Measurements from ENCODE around the gene RAP1A.
"Not testable (repeated sequence)": the region's sequence is repeated elsewhere in the genome, so short reads cannot be mapped to it uniquely, and the experiment has no call there.

The RAP1A gene

DNA sequence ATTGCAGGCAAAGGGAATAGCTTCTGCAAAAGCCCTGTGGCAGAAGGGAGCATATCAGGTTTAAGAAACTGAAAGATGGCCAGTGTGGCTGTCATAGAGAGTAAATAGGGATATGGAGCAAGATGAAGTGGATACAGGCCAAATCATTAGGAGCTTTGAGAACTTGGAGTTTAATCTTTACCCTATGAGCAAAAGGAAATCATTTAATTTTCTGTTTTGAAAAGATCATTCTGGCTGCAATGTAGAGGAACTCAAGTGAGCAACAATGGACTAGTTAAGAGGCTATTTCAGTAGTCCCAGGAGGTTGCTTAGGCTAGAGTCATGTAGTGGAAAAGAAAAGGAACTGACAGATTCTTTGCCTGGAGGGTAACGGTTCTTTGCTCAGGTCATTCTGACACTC, 47.2 kb downstream of the RAP1A start:
- no peak for DNase-seq (ENCODE audit: low read depth)

DNA sequence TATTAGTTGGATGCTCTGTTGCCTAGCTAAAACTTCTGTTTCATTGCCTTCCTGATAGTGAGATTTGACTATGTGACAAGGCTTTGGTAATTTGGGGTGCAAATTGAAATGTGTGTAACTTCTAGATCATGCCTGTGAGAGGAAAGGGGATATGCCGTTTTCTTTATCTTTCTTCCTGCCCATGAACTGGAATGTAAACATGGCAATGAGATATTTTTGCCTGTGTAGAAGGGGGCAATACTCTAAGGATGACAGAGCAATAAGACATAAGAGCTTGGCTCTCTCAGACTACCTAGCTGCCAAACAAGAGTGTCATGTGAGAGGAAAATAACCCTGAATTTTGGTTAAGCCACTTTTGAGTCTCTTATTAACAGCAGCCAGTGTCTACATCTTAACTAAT, 49.7 kb downstream of the RAP1A start:
- DNase-seq (ENCODE audit: low read depth): no peak

DNA sequence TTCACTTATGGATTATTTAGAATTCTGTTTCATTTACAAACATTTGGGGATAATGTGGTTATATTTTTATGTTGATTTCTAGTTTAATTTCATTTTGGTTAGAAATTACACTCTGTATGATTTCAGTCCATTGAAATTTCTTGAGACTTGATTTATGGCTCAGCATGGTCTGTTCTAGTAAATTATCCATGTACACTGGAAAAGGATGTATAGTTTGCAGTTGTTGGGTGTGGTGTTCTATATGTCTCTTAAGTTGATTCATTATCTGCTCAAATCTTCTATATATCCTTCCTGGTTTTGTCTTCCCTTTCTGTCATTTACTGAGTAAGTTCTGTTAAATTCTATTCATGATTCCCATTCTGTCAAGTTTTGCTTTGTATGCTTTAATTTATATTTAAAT, 52.3 kb downstream of the RAP1A start:
- no peak for DNase-seq (ENCODE audit: low read depth)

DNA sequence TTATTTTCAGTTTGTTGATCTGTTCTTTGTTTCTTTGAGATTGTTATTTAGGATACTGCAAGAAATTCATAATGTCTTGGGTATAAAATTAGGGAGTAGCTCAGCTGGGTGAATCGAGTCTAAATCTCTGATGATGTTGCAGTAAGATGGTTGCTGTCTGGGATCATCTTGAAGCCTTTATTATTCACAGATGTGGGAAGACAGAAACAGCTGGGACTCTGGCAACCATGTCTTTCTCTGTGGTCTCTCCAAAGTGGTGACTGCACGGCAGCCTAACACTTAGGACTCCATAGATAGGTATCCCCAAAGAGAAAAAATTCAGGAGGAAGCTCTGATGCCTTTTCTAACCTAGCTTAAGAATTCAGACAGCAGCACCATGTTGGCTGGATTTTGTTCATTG, 52.7 kb downstream of the RAP1A start:
- no peak for DNase-seq (ENCODE audit: low read depth)

DNA sequence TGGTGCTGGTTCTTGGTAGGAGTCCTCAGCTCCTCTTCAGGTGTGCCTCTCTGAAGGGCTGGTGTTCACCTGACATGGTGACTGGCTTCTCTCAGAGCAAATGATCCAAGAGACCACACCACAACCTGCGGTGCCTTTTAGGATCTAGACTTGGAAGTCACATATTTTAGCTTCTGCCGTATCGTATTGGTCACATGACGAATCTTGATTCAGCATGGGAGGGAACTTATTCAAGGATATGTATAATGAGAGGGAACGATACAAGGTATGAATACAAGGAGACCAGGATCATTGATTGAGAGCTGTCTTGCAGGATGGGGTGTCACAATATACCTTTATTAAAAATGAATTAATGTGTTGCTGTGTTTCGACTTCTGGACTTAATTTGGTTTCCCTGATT, 58.0 kb downstream of the RAP1A start:
- DNase-seq (ENCODE audit: low read depth): no peak

DNA sequence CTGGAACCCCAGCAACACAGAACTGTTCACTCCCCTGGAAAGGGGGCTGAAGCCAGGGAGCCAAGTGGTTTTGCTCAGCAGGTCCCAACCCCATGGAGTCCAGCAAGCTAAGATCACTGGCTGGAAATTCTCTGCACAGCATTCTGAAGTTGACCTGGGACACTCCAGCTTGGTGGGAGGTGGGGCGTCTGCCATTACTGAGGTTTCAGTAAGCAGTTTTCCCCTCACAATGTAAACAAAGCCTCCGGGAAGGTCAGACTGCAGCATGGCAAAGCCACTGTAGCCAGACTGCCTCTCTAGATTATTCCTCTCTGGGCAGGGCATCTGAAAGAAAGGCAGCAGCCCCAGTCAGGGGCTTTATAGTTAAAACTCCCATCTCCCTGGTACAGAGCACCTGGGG, 60.0 kb downstream of the RAP1A start:
- no peak for DNase-seq (ENCODE audit: low read depth)

DNA sequence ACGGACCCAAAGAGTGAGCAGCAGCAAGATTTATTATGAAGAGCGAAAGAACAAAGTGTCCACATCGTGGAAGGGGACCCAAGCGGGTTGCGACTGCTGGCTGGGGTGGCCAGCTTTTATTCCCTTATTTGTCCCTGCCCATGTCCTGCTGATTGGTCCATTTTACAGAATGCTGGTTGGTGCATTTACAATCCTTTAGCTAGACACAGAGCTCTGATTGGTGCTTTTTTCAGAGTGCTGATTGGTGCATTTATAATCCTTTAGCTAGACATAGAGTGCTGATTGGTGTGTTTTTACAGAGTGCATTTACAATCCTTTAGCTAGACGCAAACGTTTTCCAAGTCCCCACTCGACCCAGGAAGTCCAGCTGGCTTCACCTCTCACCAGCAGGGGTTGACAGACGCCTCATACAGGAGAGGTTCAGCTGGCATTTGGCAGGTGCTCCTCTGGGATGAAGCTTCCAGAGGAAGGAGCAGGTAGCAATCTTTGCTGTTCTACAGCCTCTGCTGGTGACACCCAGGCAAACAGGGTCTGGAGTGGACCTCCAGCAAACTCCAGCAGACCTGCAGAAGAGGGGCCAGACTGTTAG, 60.7 kb downstream of the RAP1A start:
- not testable (repeated sequence) for DNase-seq (ENCODE audit: low read depth)

DNA sequence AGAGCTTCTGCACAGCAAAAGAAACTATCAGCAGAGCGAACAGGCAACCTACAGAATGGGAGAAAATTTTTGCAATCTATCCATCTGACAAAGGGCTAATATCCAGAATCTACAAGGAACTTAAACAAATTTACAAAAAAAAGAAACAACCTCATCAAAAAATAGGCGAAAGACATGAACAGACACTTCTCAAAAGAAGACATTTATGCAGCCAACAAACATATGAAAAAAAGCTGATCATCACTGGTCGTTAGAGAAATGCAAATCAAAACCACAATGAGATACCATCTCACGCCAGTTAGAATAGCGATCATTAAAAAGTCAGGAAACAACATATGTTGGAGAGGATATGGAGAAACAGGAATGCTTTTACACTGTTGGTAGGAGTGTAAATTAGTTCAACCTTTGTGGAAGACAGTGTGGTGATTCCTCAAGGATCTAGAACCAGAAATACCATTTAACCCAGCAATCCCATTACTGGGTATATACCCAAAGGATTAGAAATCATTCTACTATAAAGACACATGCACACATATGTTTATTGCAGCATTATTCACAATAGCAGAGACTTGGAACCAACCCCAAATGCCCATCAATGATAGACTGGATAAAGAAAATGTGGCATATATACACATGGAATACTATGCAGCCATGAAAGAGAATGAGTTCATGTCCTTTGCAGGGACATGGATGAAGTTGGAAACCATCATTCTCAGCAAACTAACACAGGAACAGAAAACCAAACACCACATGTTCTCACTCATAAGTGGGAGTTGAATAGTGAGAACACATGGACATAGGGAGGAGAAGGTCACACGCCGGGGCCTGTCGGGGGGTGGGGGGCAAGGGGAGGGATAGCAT, 65.9 kb downstream of the RAP1A start:
- DNase-seq (ENCODE audit: low read depth): not testable (repeated sequence)

DNA sequence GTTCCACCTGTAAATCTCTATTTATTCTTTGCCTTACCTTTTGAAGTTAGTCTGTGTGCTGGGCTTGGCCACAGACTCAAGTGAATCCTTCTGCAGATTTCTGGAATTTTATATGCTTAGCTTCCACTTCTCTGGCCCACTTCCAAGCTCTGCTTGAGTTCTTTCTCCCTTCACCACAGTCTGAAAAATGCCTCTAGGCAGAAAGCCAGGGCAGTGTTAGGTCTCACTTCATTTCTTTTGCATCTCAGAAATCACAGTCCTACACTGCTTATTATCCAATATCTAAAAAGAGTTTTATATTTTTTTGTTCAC, 70.7 kb downstream of the RAP1A start:
- DNase-seq (ENCODE audit: low read depth): no peak

DNA sequence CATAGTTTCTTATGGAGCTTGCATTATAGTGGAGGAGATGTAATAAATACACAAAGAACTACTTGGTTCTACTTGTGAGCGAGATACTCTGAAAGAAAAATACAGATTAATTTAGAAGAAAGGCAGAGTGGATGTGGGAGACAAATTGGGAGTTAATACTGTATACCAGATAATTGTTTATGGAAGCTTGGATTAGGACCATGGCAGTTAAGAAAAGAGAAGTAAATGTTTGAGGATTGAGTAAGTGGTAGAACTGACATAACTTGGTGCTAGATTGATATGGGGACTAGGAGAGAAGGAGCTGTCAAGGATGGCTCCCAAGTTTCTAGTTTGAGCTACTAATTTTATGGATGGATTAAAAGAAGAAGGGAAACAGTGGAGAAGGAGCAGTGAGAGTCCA, 72.3 kb downstream of the RAP1A start:
- no peak for DNase-seq (ENCODE audit: low read depth)

DNA sequence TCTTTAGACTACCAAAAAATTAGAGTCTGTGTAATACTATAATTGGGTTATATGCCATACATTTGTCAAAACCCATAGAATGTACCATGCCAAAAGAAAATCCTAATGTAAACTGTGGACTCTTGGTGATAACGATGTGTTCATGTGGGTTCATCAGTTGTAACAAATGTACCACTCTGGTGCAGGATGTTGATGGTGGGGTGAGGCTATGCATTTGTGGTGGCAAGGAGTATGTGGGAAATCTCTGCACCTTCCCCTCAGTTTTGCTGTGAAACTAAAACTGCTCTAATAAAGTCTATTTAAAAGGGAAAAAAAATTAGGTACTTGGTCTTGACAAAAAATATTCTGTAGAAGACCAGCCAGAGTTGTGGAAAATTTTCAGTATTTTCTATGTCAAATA, 76.2 kb downstream of the RAP1A start:
- no peak for DNase-seq (ENCODE audit: low read depth)

DNA sequence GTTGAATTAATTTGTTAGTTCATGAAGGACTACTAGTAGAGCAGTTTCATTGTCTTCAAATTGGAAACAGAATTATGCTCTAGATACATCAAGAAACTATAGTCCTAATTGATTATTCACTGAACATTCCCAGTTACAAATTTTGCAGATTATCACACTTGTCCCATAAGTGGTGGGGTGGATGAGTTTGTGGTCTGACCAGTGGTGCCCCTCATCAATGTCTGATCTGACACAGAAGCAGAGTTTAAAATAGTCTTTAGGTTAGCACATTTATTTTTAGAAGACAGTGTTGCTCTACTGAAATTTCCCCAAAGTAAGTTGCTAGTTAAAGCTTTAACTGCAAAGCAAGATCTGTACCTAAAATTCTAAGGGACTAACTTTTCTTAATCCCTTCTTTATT, 76.7 kb downstream of the RAP1A start:
- no peak for DNase-seq (ENCODE audit: low read depth)

DNA sequence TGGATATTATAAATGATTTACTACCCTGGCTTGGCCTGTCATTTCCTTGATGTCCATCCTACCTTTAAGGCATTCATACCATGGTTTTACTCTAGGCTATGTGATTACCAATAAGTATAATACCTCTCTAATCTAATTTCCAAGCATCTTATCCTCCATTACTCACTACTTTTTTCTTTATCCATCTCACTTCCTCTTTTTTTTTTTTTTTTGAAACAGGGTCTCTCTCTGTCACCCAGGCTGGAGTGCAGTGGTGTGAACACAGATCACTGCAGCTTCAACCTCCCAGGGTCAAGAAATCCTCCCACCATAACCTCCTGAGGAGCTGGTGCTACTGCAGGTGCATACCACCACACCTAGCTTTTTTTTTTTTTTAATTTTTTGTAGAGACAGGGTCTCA, 79.7 kb downstream of the RAP1A start:
- no peak for DNase-seq (ENCODE audit: low read depth)

DNA sequence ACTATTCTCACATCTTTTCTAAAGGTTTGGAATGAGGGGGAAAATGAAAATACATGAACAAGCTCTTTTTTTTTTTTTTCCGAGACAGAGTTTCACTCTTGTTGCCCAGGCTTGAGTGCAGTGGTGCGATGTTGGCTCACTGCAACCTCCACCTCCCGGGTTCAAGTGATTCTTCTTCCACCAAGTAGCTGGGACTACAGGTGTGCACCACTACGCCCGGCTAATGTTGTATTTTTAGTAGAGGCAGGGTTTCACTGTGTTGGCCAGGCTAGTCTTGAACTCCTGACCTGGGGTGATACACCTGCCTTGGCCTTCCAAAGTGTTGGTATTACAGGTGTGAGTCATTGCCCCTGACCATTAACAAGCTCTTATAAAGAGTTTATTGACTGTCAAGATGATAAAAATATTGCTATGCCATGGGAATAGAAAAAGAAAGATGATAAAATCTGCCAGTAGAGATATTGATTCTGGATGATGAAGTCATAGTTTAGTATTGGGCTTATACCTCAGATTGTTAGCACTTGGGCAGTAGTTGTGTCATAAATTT, 83.0 kb downstream of the RAP1A start:
- no peak for DNase-seq (ENCODE audit: low read depth)

DNA sequence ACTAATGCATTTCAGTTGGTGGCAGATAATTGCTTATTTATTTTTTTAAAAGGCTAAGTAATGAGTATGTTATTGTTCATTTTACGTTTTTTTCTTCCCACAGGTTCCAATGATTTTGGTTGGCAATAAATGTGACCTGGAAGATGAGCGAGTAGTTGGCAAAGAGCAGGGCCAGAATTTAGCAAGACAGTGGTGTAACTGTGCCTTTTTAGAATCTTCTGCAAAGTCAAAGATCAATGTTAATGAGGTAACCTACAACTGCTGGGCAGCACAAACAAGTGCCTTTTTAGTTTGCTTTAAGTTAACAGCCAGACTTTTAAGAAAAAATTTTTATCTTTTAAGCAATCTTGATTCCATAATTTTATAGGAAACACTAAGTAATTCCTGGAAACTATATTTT, 84.7 kb downstream of the RAP1A start:
- no peak for DNase-seq (ENCODE audit: low read depth)

DNA sequence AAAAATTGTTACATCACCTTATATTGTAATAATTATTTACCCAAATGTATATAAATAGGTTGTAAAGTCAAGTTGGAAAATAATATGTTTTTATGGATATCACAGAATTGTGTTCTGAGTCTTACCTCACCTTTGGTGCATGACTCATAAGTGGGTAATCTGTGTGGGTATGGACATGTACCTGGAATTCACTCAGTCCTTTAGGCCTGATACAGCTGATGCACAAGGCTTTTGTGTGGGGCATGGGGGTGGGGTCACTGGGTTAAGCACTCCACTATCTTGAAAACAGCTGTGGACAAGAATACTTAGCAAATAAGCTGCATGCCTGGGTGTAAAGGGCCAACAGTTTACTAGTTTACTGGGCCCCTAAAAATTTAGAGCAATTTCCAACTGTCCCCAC, 85.2 kb downstream of the RAP1A start:
- no peak for DNase-seq (ENCODE audit: low read depth)

DNA sequence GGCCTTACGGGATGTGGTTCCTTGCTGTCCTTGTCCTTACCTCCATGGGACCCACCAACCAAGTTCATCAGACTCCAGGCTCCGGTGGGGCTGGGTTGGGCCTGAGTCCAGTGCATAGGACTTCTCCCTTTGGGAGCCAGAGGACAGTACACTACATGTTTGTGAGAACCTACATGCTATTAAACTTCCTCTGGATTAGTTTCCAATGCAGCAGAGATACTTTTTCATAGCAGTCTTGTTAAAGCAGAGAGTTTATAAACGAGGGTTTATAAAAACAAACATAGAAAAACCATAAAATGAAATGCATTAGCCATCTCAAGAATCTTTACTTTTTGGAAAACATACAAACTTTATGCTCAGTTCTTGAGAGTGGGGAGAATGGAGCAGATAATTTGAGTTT, 86.3 kb downstream of the RAP1A start:
- DNase-seq (ENCODE audit: low read depth): no peak

DNA sequence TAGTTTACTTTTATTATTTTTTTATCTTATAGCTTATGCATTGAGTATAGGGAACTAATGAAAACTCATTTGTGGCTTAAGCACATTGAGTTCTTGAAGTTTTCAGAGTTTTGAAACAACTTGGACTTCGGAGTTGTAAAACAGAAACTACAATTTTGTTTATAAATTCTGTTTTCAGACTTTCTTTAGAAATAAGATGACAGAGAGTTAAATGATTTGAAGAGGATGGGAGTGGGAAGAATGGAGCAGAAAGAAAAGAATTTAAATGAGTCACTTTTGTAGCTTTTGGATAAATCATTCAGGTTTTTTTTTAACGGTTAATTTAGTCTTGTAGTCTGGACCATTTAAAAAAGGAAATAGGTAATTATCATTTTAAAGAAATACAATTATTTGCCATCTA, 87.3 kb downstream of the RAP1A start:
- DNase-seq (ENCODE audit: low read depth): no peak

DNA sequence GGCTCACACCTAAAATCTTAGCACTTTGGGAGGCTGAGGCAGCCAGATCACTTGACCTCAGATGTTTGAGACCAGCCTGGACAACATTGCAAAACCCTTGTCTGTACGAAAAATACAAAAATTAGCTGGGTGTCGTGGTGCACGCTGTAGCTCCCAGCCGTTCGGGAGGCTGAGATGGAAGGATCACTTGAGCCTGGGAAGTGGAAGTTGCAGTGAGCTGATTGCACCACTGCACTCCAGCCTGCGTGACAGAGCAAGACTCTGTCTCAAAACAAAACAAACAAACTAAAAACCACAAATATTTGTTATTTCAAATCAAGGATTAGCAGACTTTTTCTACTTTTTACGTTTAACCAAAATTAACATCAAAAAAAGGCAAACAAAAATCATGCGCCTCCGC, 88.3 kb downstream of the RAP1A start:
- DNase-seq (ENCODE audit: low read depth): no peak

DNA sequence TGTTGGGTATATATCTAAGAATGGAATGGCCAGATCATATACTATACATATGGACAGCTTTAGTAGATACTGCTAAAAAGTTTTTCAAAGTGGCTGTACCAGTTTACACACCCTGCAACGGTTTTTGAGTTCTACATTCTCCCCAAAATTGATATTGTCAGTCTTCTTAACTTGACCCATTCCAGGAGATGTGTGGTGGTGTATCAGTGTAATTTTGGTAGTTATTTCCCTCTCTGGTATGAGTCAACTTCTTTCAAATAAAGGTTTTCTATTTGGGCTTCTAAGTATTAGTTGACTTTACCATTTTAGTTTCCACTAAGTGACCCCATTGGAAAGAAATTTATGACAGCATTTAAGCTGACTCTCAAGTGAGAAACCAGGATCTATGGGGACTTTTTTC, 90.4 kb downstream of the RAP1A start:
- DNase-seq (ENCODE audit: low read depth): no peak

DNA sequence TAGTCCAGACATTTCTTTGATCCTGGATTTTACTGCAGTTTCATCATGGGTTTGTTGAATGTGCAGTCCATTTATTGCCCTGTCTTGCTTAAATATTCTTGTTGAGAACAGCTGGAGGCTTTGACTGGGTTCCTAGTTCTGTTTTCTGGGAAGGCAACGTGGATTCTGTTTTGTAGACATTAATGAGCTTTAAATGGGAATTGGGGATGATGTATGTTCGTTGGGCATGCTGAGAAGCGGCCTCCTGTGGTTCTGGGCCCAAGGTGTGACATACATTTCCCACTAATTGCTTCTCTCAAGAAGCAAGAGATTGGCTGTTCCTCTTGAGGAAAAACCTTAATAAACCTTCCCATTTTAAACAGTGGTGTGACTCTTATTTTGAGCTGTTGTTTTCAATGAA, 96.7 kb downstream of the RAP1A start:
- no peak for DNase-seq (ENCODE audit: low read depth)

DNA sequence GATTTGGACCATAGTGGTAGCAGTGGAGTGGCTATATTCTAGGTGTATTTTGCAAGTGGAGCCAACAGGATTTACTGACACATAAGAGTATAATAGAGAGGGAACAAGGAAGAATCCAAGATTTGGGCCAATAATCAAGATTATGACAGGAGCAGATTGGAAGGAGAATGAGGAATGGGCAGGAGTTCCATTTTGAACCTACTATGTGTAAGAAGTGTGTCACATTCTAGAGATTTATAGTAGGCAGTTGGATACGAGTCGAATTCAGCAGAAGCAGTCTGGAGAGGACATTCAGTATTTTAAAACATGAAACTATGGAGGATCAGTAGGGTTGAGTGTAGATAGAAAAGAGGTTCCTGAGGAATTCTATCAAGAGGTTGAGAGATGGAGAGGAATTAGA, 97.9 kb downstream of the RAP1A start:
- no peak for DNase-seq (ENCODE audit: low read depth)

DNA sequence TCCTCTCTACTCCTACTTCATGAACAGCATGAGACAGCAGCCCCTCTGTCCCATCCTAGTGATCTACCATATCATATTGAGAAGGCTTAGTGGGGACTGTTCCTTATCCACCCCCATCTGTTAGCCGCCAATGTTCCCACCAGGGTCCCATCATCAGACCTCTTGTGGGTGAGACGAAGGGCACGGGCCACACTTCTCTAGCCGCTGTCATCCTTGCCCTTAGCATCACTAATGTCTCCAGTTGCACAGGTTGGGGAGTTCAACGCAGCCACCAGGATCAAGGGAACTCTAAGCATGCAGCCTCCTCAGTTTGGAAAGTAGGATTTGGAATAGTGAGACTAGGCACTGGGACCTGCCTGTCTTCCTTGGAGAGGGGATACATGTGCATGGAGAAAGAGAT, 99.5 kb downstream of the RAP1A start:
- no peak for DNase-seq (ENCODE audit: low read depth)

DNA sequence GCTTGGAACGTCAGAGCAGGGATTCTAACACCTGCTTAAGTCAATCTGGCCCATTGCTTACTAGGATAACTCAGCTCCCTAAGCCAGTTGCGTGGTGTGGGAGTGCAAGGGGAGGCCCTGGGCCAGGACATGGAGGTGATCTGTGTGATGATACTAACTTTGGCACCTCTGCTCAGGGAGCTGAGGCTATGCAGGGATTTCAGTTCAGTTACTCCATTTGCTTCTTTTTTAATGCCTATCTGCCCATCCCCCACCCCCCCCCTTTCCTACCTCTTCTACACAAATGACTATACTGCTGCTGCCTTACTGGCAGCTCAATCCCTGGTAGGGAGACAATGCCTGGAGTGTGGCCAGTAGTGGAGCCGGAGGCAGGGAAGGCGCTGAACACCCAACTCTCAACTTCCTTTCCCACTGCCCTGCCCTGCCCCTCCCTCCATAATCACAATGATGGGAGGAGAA, 100.1 kb downstream of the RAP1A start:
- DNase-seq (ENCODE audit: low read depth): no peak

Measured in CMK (cell line).